H1 (cell line): ENCODE data around the gene AMHR2. TPM values are rescaled to one million over a fixed set of nuclear protein-coding genes. Genes with fewer than 3 reads are reported as not detected.

Experiments used
- BACH1 ChIP-seq: IDR thresholded peaks from 2 replicates; pipeline ENCODE4 v1.6.1; 2012; ENCODE audit warnings: low read length, improper control_type of control experiment
- EZH2 ChIP-seq: fragments of 200-600 bp; sonication (generic); IDR thresholded peaks from 2 replicates; pipeline ENCODE4 v1.7.1; 2012; ENCODE audit warnings: low read depth, mild to moderate bottlenecking, moderate library complexity, low read length, inconsistent platforms; ENCODE audit not compliant: severe bottlenecking
- KDM5A ChIP-seq: fragments of 200-600 bp; IDR thresholded peaks from 2 replicates; pipeline ENCODE4 v1.7.1; 2012; ENCODE audit warnings: mild to moderate bottlenecking, low read length, inconsistent platforms, mixed read lengths
- RBBP5 ChIP-seq: IDR thresholded peaks from 2 replicates; pipeline ENCODE4 v1.7.1; 2012; ENCODE audit warnings: low read depth, mild to moderate bottlenecking, inconsistent platforms, low read length, moderate library complexity, borderline replicate concordance
- YY1 ChIP-seq: IDR thresholded peaks from 2 replicates; pipeline ENCODE4 v1.6.1; 2011; ENCODE audit warnings: low read depth, mild to moderate bottlenecking, low read length
- polyA plus RNA-seq, 7 experiments: library from polyadenylated mRNA; depleted of rRNA in 3 of 7; stranded (reverse) in 5 of 7; unstranded in 2 of 7; fragments of >200 nt in 5 of 7; fragments of 200-250 nt in 2 of 7; gene quantifications; 1 replicate in 5 of 7; 2 replicates in 1 of 7; 4 replicates in 1 of 7; pipeline versions ENCODE4 v1.2.1 to v1.2.3, GENCODE V29; 2011 to 2013; ENCODE audit warnings: missing spikeins in 2 of 7, mixed read lengths in 2 of 7
- total RNA-seq: library from RNA; stranded (reverse); fragmentation: NEBNext Ultra II Directional; extraction: Animal tissue kit (Norgen Biotek cat#: 25700); gene quantifications from 2 replicates; pipeline ENCODE4 v1.2.1, GENCODE V29; 2021
- TF ChIP-seq, protein P1 (sequence below), 3 experiments: IDR thresholded peaks; 1 replicate in 2 of 3; 2 replicates in 1 of 3; pipeline versions ENCODE4 v1.5.1 to v1.6.1; 2011; ENCODE audit warnings: low read length in 3 of 3, mild to moderate bottlenecking in 3 of 3, inconsistent platforms in 2 of 3, low read depth in 1 of 3, moderate library complexity in 1 of 3; ENCODE audit not compliant: insufficient read depth in 1 of 3; ENCODE audit errors: control extremely low read depth in 1 of 3
- TF ChIP-seq, protein P2 (sequence below): IDR thresholded peaks from 2 replicates; pipeline ENCODE4 v1.6.1; 2012; ENCODE audit warnings: low read length, inconsistent platforms

AMHR2 gene
- total and polyA plus RNA-seq, 2 of the 8 experiments (the other 6 are each of a cell fraction or from before 2014, with no cell fraction given): 0.29 to 0.35 TPM

DNA sequence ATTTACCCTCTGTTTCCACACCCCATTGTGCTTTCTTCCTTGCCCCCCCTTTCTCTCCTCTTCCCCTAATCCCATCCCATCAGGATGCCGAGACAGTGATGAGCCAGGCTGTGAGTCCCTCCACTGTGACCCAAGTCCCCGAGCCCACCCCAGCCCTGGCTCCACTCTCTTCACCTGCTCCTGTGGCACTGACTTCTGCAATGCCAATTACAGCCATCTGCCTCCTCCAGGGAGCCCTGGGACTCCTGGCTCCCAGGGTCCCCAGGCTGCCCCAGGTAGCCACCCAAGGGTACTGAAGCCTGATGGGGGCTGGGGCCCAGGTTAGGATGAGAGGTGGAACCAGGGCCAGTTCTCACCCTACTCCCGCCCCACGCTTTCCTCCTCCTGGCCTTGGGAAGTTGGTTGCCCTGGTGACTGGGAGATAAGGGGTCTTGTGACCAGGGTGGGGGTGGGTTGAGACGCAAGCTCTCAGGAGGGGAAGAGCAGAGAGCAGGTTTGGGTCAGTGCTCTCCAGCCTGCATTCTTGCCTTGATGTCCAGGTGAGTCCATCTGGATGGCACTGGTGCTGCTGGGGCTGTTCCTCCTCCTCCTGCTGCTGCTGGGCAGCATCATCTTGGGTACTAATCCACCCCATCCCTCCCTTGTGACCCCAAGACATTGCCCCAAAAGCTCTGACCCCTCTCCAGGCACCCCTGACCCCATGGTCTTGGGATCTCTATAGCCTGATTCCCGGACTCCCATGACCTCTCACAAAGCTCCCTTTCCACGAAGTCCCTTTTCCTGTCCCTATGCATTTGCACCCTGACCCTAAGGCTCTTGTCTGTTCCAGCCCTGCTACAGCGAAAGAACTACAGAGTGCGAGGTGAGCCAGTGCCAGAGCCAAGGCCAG is 1.2 kb downstream of the AMHR2 start (continued):
- TF ChIP-seq, protein P1, sequence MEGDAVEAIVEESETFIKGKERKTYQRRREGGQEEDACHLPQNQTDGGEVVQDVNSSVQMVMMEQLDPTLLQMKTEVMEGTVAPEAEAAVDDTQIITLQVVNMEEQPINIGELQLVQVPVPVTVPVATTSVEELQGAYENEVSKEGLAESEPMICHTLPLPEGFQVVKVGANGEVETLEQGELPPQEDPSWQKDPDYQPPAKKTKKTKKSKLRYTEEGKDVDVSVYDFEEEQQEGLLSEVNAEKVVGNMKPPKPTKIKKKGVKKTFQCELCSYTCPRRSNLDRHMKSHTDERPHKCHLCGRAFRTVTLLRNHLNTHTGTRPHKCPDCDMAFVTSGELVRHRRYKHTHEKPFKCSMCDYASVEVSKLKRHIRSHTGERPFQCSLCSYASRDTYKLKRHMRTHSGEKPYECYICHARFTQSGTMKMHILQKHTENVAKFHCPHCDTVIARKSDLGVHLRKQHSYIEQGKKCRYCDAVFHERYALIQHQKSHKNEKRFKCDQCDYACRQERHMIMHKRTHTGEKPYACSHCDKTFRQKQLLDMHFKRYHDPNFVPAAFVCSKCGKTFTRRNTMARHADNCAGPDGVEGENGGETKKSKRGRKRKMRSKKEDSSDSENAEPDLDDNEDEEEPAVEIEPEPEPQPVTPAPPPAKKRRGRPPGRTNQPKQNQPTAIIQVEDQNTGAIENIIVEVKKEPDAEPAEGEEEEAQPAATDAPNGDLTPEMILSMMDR (IDR thresholded peaks at IDR 0.05; ENCODE audit: control extremely low read depth in 1 of 3, insufficient read depth in 1 of 3, low read depth in 1 of 3, low read length in 3 of 3): no peak
- TF ChIP-seq KDM5A (no peak), YY1 (no peak), RBBP5 (no peak), BACH1 (no peak), EZH2 (no peak)
- TF ChIP-seq, protein P2, sequence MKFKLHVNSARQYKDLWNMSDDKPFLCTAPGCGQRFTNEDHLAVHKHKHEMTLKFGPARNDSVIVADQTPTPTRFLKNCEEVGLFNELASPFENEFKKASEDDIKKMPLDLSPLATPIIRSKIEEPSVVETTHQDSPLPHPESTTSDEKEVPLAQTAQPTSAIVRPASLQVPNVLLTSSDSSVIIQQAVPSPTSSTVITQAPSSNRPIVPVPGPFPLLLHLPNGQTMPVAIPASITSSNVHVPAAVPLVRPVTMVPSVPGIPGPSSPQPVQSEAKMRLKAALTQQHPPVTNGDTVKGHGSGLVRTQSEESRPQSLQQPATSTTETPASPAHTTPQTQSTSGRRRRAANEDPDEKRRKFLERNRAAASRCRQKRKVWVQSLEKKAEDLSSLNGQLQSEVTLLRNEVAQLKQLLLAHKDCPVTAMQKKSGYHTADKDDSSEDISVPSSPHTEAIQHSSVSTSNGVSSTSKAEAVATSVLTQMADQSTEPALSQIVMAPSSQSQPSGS: no peak
